LNCAP (cell line): ENCODE data around the gene GTPBP3.
A peak's percentile ranks its signal among the peaks of the same experiment; 100 is the strongest.

Experiments
- TF ChIP-seq, protein P1 (sequence below): fragments of 450-650 bp; IDR thresholded peaks from 2 replicates; pipeline ENCODE4 v1.5.1; 2017; ENCODE audit warnings: mild to moderate bottlenecking

The GTPBP3 gene

GRCh38 chr19:17339088-17339741 lies 1.9 kb downstream of the GTPBP3 start:
- TF ChIP-seq, protein P1, sequence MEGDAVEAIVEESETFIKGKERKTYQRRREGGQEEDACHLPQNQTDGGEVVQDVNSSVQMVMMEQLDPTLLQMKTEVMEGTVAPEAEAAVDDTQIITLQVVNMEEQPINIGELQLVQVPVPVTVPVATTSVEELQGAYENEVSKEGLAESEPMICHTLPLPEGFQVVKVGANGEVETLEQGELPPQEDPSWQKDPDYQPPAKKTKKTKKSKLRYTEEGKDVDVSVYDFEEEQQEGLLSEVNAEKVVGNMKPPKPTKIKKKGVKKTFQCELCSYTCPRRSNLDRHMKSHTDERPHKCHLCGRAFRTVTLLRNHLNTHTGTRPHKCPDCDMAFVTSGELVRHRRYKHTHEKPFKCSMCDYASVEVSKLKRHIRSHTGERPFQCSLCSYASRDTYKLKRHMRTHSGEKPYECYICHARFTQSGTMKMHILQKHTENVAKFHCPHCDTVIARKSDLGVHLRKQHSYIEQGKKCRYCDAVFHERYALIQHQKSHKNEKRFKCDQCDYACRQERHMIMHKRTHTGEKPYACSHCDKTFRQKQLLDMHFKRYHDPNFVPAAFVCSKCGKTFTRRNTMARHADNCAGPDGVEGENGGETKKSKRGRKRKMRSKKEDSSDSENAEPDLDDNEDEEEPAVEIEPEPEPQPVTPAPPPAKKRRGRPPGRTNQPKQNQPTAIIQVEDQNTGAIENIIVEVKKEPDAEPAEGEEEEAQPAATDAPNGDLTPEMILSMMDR: no peak

DNA sequence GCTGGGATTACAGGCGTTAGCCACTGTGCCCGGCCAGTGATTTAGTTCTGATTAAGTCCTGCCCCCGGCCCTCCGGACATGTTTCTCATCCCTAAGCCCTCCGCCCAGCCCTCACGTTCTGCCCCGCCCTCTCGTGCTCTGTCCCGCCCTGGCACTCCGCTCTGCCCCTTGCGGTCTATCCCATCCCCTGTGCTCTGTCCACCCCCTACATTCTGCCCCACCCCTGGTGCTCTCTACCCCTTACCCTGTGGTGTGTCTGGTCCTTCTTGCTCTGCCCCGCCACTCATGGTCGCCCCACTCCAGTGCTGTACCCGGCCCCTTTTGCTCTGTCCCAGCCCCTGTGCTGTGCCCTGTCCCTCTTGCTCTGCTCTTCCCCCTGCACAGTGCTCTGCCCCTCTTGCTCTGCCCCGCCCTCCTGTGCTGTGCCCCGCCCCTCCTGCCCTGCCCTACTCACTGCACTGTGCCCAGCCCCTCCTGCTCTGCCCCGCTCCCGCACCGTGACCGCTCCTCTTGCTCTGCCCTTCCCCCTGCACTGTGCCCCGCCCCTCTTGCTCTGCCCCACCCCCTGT lies 3.0 kb downstream of the GTPBP3 start:
- TF ChIP-seq, protein P1: no peak

- TF ChIP-seq, protein P1: no peak
Observed at GRCh38 chr19:17340871-17341357, 3.6 kb downstream of the GTPBP3 start.

DNA sequence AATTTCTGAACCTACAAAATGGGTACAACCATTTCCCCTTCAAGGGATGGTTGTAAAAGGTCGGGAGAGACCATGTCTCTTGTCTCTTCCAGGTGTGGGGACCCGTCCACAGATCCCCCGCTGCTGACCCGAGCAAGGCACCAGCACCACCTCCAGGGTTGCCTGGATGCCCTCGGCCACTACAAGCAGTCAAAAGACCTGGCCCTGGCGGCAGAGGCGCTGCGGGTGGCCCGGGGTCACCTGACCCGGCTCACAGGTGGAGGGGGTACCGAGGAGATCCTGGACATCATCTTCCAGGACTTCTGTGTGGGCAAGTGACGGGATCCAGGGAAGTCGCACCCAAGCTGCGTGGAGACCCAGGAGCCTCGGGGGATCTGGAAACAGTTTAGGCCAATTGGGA lies 4.0 kb downstream of the GTPBP3 start:
- TF ChIP-seq, protein P1: no peak

DNA sequence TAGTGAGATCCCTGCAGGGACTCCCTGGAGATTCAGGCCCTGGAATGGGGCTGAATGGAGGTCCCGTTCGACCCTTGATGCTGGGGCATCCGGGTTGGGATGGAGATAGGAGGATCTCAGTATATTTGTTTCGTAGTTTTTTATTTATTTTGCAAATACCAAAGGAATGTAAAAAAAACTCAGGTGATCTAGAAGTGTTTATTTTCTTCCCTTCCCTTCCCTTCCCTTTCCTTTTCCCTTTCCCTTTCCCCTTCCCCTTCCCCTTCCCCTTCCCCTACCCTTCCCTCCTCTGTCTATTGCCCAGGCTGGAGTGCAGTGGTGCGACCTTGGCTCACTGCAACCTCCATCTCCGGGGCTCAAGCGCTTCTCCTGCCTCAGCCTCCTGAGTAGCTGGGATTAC lies 4.5 kb downstream of the GTPBP3 start:
- TF ChIP-seq, protein P1: no peak

DNA sequence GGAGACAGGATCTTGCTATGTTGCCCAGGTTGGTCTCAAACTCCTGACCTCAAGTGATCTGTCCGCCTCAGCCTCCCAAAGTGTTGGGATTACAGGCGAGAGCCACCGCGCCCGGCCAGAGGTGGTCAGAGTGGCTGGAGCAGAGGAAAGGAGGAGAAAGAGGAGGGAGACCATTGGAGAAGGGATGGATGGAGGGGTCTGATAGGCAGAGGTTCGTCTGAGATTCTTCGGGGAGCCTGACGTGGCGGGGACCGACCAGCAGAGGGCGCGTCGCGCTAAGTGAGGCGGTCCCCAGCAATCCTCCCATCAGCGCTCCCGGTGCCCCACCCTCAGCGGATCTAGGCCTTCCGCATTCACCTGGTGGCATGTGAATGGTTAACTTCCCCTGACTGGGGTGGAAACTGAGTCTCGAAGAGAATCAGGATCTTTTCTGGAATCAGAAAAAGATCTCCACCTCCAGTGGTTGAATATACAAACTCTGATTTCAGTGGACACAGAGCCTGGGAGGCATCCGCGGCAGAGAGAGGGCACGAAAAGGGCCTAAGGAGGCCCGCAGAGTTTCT lies 8.8 kb downstream of the GTPBP3 start:
- TF ChIP-seq, protein P1: peak; percentile 93

GRCh38 chr19:17347361-17347760 lies 10.0 kb downstream of the GTPBP3 start:
- TF ChIP-seq, protein P1: no peak
